ENCODE data around the gene GDAP2.

GDAP2 gene

DNA sequence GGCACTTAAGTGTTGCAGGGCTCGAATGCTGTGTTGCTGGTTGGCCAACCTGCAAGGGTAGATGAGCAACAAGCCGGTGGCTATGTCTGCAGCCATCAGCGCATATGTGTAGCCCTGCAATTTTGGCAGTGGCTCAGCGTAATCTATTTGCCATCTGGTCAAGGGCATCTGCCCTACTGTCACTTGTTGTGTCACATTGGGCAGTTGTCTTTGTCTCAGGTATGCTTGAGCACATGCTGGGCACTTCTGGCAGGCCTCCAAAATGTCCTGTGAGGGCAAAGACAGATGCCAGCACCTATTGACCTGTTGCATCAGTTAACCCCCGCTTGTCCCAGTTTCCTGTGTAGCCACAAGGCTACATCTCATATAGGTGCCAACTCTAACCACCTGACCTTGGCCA is 111.8 kb downstream of the GDAP2 start:
- no peak for TF ChIP-seq CTCF (IDR thresholded peaks at IDR 0.05)

DNA sequence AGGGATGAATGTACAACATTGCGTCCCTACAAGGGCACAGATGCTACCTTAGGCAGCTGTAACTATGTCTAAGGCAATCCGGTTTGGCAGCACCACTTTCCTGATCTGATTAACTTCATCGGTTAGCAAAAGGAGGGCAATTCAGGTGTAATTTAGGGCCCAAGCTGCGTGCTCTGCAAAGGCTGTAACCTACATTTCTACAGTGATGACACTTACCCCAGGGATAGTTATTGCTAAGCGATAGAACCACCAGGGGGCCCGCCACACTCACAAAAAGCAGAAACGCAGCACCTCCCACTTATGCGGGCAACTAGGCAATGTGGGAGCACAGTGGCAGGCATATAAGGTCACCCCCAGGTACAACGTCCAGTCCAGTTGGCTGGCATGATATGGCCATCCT is 113.5 kb downstream of the GDAP2 start:
- TF ChIP-seq CTCF (IDR thresholded peaks at IDR 0.05): no peak; the same call in 1 of the 2 replicates

DNA sequence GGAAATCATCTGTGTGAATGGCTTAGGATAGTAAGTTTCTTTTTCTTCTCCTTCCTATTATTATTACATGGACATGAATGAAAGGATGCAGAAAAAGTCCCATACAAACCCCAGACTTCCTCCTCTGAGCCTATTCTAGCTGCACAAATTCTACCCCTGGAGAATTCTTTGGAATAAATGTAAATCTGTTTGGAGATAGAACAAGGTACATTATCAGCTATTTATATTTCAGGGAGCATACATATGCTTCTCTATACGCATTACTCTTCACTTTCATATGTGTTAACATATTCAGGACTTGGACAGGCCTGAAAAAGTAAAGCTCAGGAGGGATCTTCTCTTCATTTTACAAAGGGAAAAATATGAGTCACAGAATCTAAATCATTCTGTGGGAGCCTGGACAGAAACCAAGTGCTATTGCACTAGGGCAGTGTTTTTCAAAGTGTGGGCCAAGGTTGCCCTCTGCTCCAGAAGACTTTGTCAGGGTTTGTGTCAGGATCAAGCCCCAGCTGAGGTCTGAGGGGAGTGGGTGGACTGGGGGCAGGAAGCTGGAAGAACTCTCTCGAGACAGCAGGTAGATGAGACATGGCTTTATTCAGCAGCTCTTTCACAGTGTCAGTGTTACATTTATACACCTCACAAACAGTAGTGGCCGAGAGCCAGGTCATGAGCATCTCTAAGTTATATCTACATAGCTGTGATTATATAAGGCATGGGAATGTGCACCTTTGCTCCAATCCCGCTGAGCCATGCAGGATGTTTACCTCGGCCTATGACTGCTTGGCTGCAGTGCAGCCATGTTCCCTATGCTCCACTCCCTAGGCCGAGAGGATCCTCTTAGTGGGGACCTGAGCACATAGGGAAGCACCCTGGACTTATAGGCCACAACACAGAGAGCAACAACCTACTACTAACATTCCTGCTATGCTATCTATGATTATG is 114.3 kb downstream of the GDAP2 start:
- no peak for TF ChIP-seq CTCF (IDR thresholded peaks at IDR 0.05)

Data from LNCAP (cell line).